Caco-2 (cell line): ENCODE measurements around the gene EEF1AKMT2. TPM values are rescaled to one million over a fixed set of nuclear protein-coding genes. Genes with fewer than 3 reads are reported as not detected.

ENCODE experiments used
- BruUV-seq: library from RNA; stranded (reverse); fragments of 400-500 nt; replicated peaks from 2 replicates; lab custom pipeline; 2021; lab: Mats Ljungman, UMichigan
- CTCF ChIA-PET: fragments of 300-600 bp; sonication (Branson Sonifier 250); formaldehyde crosslinking; loops from one replicate; lab custom pipeline; 2022; ENCODE audit warnings: antibody characterized with exemption; lab: Charles Lee
- POLR2A ChIA-PET: fragments of 300-600 bp; sonication (Branson Sonifier 250); formaldehyde crosslinking; loops from one replicate; lab custom pipeline; 2022; ENCODE audit warnings: antibody characterized with exemption; lab: Charles Lee
- DNase-seq, 2 experiments: peaks; one replicate each; pipeline versions ENCODE4 v3.0.0 to v3.0.0-alpha.2; 2020 to 2022
- H3K27me3 ChIP-seq: replicated peaks from 2 replicates; pipeline ENCODE4 v1.6.0; 2011; ENCODE audit warnings: low read length; ENCODE audit not compliant: control insufficient read depth, insufficient read depth
- H3K36me3 ChIP-seq: 2 replicates; pipeline ENCODE4 v1.5.1; 2011; ENCODE audit warnings: low read length; ENCODE audit not compliant: control insufficient read depth, insufficient read depth
- H3K4me1 ChIP-seq: fragments of 250-450 bp; sonication (Bioruptor Pico); 2 replicates; pipeline ENCODE4 v1.5.1; 2020; ENCODE audit warnings: mild to moderate bottlenecking
- H3K4me3 ChIP-seq: 2 replicates; pipeline ENCODE4 v1.5.1; 2011; ENCODE audit warnings: low read depth, mild to moderate bottlenecking, control low read depth, low read length
- H3K9me3 ChIP-seq: fragments of 250-450 bp; sonication (Bioruptor Pico); 2 replicates; pipeline ENCODE4 v1.5.1; 2020; ENCODE audit warnings: mild to moderate bottlenecking, moderate library complexity
- H3K27ac Mint-ChIP-seq: one replicate; pipeline ENCODE4 v1.8.0; 2022; ENCODE audit warnings: mixed read lengths; ENCODE audit not compliant: unreplicated experiment
- H3K27me3 Mint-ChIP-seq: one replicate; pipeline ENCODE4 v1.8.0; 2022; ENCODE audit warnings: mixed read lengths; ENCODE audit not compliant: insufficient read depth, unreplicated experiment
- H3K36me3 Mint-ChIP-seq: one replicate; pipeline ENCODE4 v1.8.0; 2022; ENCODE audit warnings: mild to moderate bottlenecking, mixed read lengths; ENCODE audit not compliant: insufficient read depth, unreplicated experiment
- H3K4me1 Mint-ChIP-seq: one replicate; pipeline ENCODE4 v1.8.0; 2022; ENCODE audit warnings: low read depth, mixed read lengths; ENCODE audit not compliant: unreplicated experiment
- H3K4me3 Mint-ChIP-seq: one replicate; pipeline ENCODE4 v1.8.0; 2022; ENCODE audit warnings: mild to moderate bottlenecking, moderate library complexity, mixed read lengths; ENCODE audit not compliant: unreplicated experiment
- H3K9me3 Mint-ChIP-seq: one replicate; pipeline ENCODE4 v1.8.0; 2022; ENCODE audit warnings: mixed read lengths; ENCODE audit not compliant: unreplicated experiment
- intact Hi-C: fragments of 100-400 bp; cut with micrococcal nuclease; formaldehyde crosslinking; loops from one replicate; pipeline ENCODE4 v1.10.0; 2022; ENCODE audit not compliant: unreplicated experiment
- total RNA-seq: library from RNA; stranded (reverse); gene quantifications from 2 replicates; pipeline ENCODE4 v1.2.3, GENCODE V29; 2022
- TF ChIP-seq, protein P1 (sequence below), 2 experiments: fragments of 200-600 bp in 1 of 2; IDR thresholded peaks; 1 replicate in 1 of 2; 2 replicates in 1 of 2; pipeline versions ENCODE4 v1.5.1 to v1.8.0; 2011 to 2022; ENCODE audit warnings: antibody characterized with exemption in 1 of 2, control low read depth in 1 of 2, inconsistent platforms in 1 of 2, low read depth in 1 of 2, low read length in 1 of 2, mild to moderate bottlenecking in 1 of 2, moderate library complexity in 1 of 2; ENCODE audit not compliant: insufficient read depth in 1 of 2, severe bottlenecking in 1 of 2, unreplicated experiment in 1 of 2

EEF1AKMT2 gene
- total RNA-seq, 1 experiment from 2014 or later = 29.9 TPM

GRCh38 chr10:124735491-124736286 is 56.0 kb downstream of the EEF1AKMT2 start:
- no peak for DNase-seq
- peaks cover 11% of the 10 kb centered on the region for H3K4me1 ChIP-seq
- H3K27me3 ChIP-seq = no peaks in the 10 kb centered on the region
- BruUV-seq = no TSS peak
- Mint-ChIP-seq H3K9me3 (no peaks in the 10 kb centered on the region), H3K4me1 (peaks cover 16% of the 10 kb centered on the region), H3K27me3 (no peaks in the 10 kb centered on the region), H3K27ac (no peak overlapping the region), H3K36me3 (peaks cover 4% of the 10 kb centered on the region), H3K4me3 (no peak overlapping the region)
- no peaks in the 10 kb centered on the region; the same call in 1 of the 2 replicates for H3K36me3 ChIP-seq
- TF ChIP-seq, protein P1, sequence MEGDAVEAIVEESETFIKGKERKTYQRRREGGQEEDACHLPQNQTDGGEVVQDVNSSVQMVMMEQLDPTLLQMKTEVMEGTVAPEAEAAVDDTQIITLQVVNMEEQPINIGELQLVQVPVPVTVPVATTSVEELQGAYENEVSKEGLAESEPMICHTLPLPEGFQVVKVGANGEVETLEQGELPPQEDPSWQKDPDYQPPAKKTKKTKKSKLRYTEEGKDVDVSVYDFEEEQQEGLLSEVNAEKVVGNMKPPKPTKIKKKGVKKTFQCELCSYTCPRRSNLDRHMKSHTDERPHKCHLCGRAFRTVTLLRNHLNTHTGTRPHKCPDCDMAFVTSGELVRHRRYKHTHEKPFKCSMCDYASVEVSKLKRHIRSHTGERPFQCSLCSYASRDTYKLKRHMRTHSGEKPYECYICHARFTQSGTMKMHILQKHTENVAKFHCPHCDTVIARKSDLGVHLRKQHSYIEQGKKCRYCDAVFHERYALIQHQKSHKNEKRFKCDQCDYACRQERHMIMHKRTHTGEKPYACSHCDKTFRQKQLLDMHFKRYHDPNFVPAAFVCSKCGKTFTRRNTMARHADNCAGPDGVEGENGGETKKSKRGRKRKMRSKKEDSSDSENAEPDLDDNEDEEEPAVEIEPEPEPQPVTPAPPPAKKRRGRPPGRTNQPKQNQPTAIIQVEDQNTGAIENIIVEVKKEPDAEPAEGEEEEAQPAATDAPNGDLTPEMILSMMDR (IDR thresholded peaks at IDR 0.05; ENCODE audit: insufficient read depth in 1 of 2, low read depth in 1 of 2, low read length in 1 of 2, severe bottlenecking in 1 of 2, unreplicated experiment in 1 of 2) = no peak
- H3K9me3 ChIP-seq = no peaks in the 10 kb centered on the region
- POLR2A ChIA-PET = no interaction called here
- no peak overlapping the region for H3K4me3 ChIP-seq
- CTCF ChIA-PET = no interaction called here
- intact Hi-C loops = no loop called here

GRCh38 chr10:124734311-124735166 is 57.1 kb downstream of the EEF1AKMT2 start:
- no peak for DNase-seq
- Histone ChIP-seq H3K36me3 (no peaks in the 10 kb centered on the region; the same call in 1 of the 2 replicates), H3K27me3 (no peaks in the 10 kb centered on the region), H3K4me1 (no peaks in the 10 kb centered on the region), H3K4me3 (no peak overlapping the region), H3K9me3 (no peaks in the 10 kb centered on the region)
- POLR2A ChIA-PET = no interaction called here
- TF ChIP-seq, protein P1 (IDR thresholded peaks at IDR 0.05; ENCODE audit: insufficient read depth in 1 of 2, low read depth in 1 of 2, low read length in 1 of 2, severe bottlenecking in 1 of 2, unreplicated experiment in 1 of 2) = no peak
- intact Hi-C loops = no loop called here
- CTCF ChIA-PET = interaction anchor here (1.7 kb wide), 1 partner anchor 8 kb away, joined by 7 read pairs; no protein-coding TSS in a partner anchor
- H3K9me3 Mint-ChIP-seq = no peaks in the 10 kb centered on the region
- BruUV-seq = no TSS peak
- H3K4me3 Mint-ChIP-seq = no peak overlapping the region
- H3K27me3 Mint-ChIP-seq = no peaks in the 10 kb centered on the region
- H3K36me3 Mint-ChIP-seq = peaks cover 4% of the 10 kb centered on the region
- no peak overlapping the region for H3K27ac Mint-ChIP-seq
- peaks cover 7% of the 10 kb centered on the region for H3K4me1 Mint-ChIP-seq

- Mint-ChIP-seq H3K27ac (no peak overlapping the region), H3K27me3 (no peaks in the 10 kb centered on the region), H3K36me3 (peaks cover 4% of the 10 kb centered on the region), H3K4me1 (no peaks in the 10 kb centered on the region), H3K4me3 (no peak overlapping the region), H3K9me3 (no peaks in the 10 kb centered on the region)
- no peaks in the 10 kb centered on the region for H3K9me3 ChIP-seq
- TF ChIP-seq, protein P1 (IDR thresholded peaks at IDR 0.05; ENCODE audit: insufficient read depth in 1 of 2, low read depth in 1 of 2, low read length in 1 of 2, severe bottlenecking in 1 of 2, unreplicated experiment in 1 of 2) = no peak
- CTCF ChIA-PET = interaction anchor here (1.7 kb wide), 1 partner anchor 9 kb away, joined by 7 read pairs; no protein-coding TSS in a partner anchor
- POLR2A ChIA-PET = no interaction called here
- BruUV-seq = no TSS peak
- H3K27me3 ChIP-seq = no peaks in the 10 kb centered on the region
- intact Hi-C loops = no loop called here
- no peaks in the 10 kb centered on the region for H3K4me1 ChIP-seq
- H3K36me3 ChIP-seq = no peaks in the 10 kb centered on the region; the same call in 1 of the 2 replicates
- DNase-seq = no peak
- H3K4me3 ChIP-seq = no peak overlapping the region
These were observed 58.0 kb downstream of the EEF1AKMT2 start for GRCh38 chr10:124733571-124734245.
